SK-N-MC (cell line): ENCODE data around the gene PPP2R2B.

ENCODE experiments used
- DNase-seq: peaks from one replicate; pipeline ENCODE4 v3.0.0-alpha.2; 2011; ENCODE audit warnings: low read depth, low spot score
- H3K27ac ChIP-seq: fragments of 200-600 bp; sonication (generic); 2 replicates; pipeline ENCODE4 v1.5.1; 2016; ENCODE audit warnings: mixed run types
- H3K36me3 ChIP-seq: fragments of 200-600 bp; sonication (generic); 2 replicates; pipeline ENCODE4 v1.6.1; 2017; ENCODE audit warnings: antibody characterized with exemption, low read length, mixed read lengths; ENCODE audit not compliant: insufficient read depth
- H3K4me3 ChIP-seq: fragments of 200-600 bp; sonication (generic); 2 replicates; pipeline ENCODE4 v1.5.1; 2016
- H3K9ac ChIP-seq: fragments of 200-600 bp; sonication (generic); 2 replicates; pipeline ENCODE4 v1.8.0; 2017; ENCODE audit warnings: mixed run types, mixed read lengths; ENCODE audit not compliant: insufficient read length
- H3K9me3 ChIP-seq: fragments of 200-600 bp; sonication (generic); 2 replicates; pipeline ENCODE4 v1.6.1; 2017; ENCODE audit warnings: low read depth, mild to moderate bottlenecking, antibody characterized with exemption, low read length, moderate library complexity, mixed read lengths
- EZH2 ChIP-seq: fragments of 200-600 bp; sonication (generic); IDR thresholded peaks from one replicate; pipeline ENCODE4 v1.6.1; 2017; ENCODE audit warnings: antibody characterized with exemption
- FOXP2 ChIP-seq: optimal IDR thresholded peaks from 2 replicates; pipeline ENCODE3; 2011; ENCODE audit warnings: mild to moderate bottlenecking, moderate library complexity; ENCODE audit not compliant: insufficient read depth; ENCODE audit errors: extremely low read length, control extremely low read depth
- POLR2AphosphoS5 ChIP-seq: IDR thresholded peaks from 2 replicates; pipeline ENCODE4 v1.6.1; 2012; ENCODE audit warnings: mild to moderate bottlenecking, low read depth, low read length, borderline replicate concordance

PPP2R2B gene

GRCh38 chr5:146793709-146794108 lies 84.8 kb downstream of the PPP2R2B start:
- Histone ChIP-seq H3K27ac (no peak overlapping the region), H3K9me3 (no peaks in the 10 kb centered on the region), H3K4me3 (no peak overlapping the region), H3K9ac (no peak overlapping the region), H3K36me3 (no peaks in the 10 kb centered on the region)
- no peak for DNase-seq
- TF ChIP-seq FOXP2, result no peak
- TF ChIP-seq POLR2AphosphoS5, result no peak
- TF ChIP-seq EZH2, result no peak

GRCh38 chr5:146791471-146791870 lies 87.1 kb downstream of the PPP2R2B start:
- Histone ChIP-seq H3K36me3 (no peaks in the 10 kb centered on the region), H3K9ac (no peak overlapping the region), H3K9me3 (no peaks in the 10 kb centered on the region), H3K4me3 (no peak overlapping the region), H3K27ac (no peak overlapping the region)
- no peak for DNase-seq
- no peak for TF ChIP-seq FOXP2
- TF ChIP-seq POLR2AphosphoS5, result no peak
- no peak for TF ChIP-seq EZH2

- DNase-seq, result no peak
- TF ChIP-seq FOXP2 (no peak), POLR2AphosphoS5 (no peak), EZH2 (no peak)
- H3K36me3 ChIP-seq, result no peaks in the 10 kb centered on the region
- H3K4me3 ChIP-seq, result no peak overlapping the region
- H3K9ac ChIP-seq, result no peak overlapping the region
- H3K27ac ChIP-seq, result no peak overlapping the region
- H3K9me3 ChIP-seq, result no peaks in the 10 kb centered on the region
Observed at GRCh38 chr5:146789712-146790653, 88.6 kb downstream of the PPP2R2B start.

GRCh38 chr5:146788898-146789297 lies 89.7 kb downstream of the PPP2R2B start:
- H3K9ac ChIP-seq, result no peak overlapping the region
- no peak overlapping the region for H3K4me3 ChIP-seq
- no peaks in the 10 kb centered on the region for H3K9me3 ChIP-seq
- no peaks in the 10 kb centered on the region for H3K36me3 ChIP-seq
- no peak for DNase-seq
- H3K27ac ChIP-seq, result no peak overlapping the region
- TF ChIP-seq FOXP2 (no peak), POLR2AphosphoS5 (no peak), EZH2 (no peak)

- TF ChIP-seq POLR2AphosphoS5, result no peak
- DNase-seq, result no peak
- Histone ChIP-seq H3K9me3 (no peaks in the 10 kb centered on the region), H3K4me3 (no peak overlapping the region), H3K9ac (no peak overlapping the region), H3K36me3 (no peaks in the 10 kb centered on the region), H3K27ac (no peak overlapping the region)
Observed at GRCh38 chr5:146785065-146785464, 93.5 kb downstream of the PPP2R2B start.

- no peak for TF ChIP-seq POLR2AphosphoS5
- no peak for TF ChIP-seq EZH2
- no peaks in the 10 kb centered on the region for H3K9me3 ChIP-seq
- H3K27ac ChIP-seq, result no peak overlapping the region
- no peak overlapping the region for H3K9ac ChIP-seq
- H3K36me3 ChIP-seq, result no peaks in the 10 kb centered on the region
- DNase-seq, result no peak
- no peak overlapping the region for H3K4me3 ChIP-seq
Observed at GRCh38 chr5:146781157-146781556, 97.4 kb downstream of the PPP2R2B start.

GRCh38 chr5:146779211-146779869 lies 99.2 kb downstream of the PPP2R2B start:
- TF ChIP-seq POLR2AphosphoS5 (no peak), EZH2 (no peak), FOXP2 (no peak)
- DNase-seq, result no peak

GRCh38 chr5:146778795-146779194 lies 99.8 kb downstream of the PPP2R2B start:
- H3K27ac ChIP-seq, result no peak overlapping the region
- H3K9me3 ChIP-seq, result no peaks in the 10 kb centered on the region
- no peak for DNase-seq
- TF ChIP-seq FOXP2 (no peak), POLR2AphosphoS5 (no peak), EZH2 (no peak)
- no peaks in the 10 kb centered on the region for H3K36me3 ChIP-seq
- H3K9ac ChIP-seq, result no peak overlapping the region
- no peak overlapping the region for H3K4me3 ChIP-seq

More at GRCh38 chr5:146779211-146779869, 99.2 kb downstream of the PPP2R2B start:
- Histone ChIP-seq H3K36me3 (no peaks in the 10 kb centered on the region), H3K27ac (no peak overlapping the region), H3K4me3 (no peak overlapping the region), H3K9me3 (no peaks in the 10 kb centered on the region), H3K9ac (no peak overlapping the region)

GRCh38 chr5:146778261-146778660 lies 100.3 kb downstream of the PPP2R2B start:
- DNase-seq, result no peak
- Histone ChIP-seq H3K9me3 (no peaks in the 10 kb centered on the region), H3K9ac (no peak overlapping the region), H3K36me3 (no peaks in the 10 kb centered on the region), H3K4me3 (no peak overlapping the region), H3K27ac (no peak overlapping the region)
- TF ChIP-seq FOXP2, result no peak
- TF ChIP-seq EZH2, result no peak
- TF ChIP-seq POLR2AphosphoS5, result no peak
